ENCODE data around the gene GPX3. TPM values are rescaled to one million over a fixed set of nuclear protein-coding genes. Genes with fewer than 3 reads are reported as not detected.

GPX3 gene
- polyA plus RNA-seq, 1 of the 3 experiments (the other 2 are of a cell fraction), result 3.2 TPM

- no peak overlapping the region for H3K27ac ChIP-seq (ENCODE audit: low read depth in 2 of 2, low read length in 1 of 2)
- no peaks in the 10 kb centered on the region for H3F3A ChIP-seq (replicated peaks; ENCODE audit: insufficient read depth)
- H4K20me1 ChIP-seq (ENCODE audit: insufficient read depth), result no peaks in the 10 kb centered on the region
- ChIA-PET POLR2A (no interaction called here), CTCF (interaction anchor here (1.1 to 1.4 kb wide), 3 partner anchors 33 to 643 kb away, joined by 3 read pairs; no protein-coding TSS in a partner anchor)
- 72% methylated on average over 7 of the region's 7 CpGs for WGBS (ENCODE audit: low lambda C conversion rate)
- H3K9me3 ChIP-seq, result no peaks in the 10 kb centered on the region
- H3K4me2 ChIP-seq, result no peak overlapping the region
- no peaks in the 10 kb centered on the region for H3K79me2 ChIP-seq (ENCODE audit: insufficient read depth)
- no peak overlapping the region for H3K9ac ChIP-seq
- H3K9me2 ChIP-seq, result no peaks in the 10 kb centered on the region
- H3K36me3 ChIP-seq (replicated peaks in 1 of 2; ENCODE audit: control insufficient read depth in 1 of 2, insufficient read depth in 2 of 2, low read length in 1 of 2), result no peaks in the 10 kb centered on the region
- no peak overlapping the region for H2AFZ ChIP-seq (ENCODE audit: low read depth)
- no peak for DNase-seq
- no peaks in the 10 kb centered on the region for H3K27me3 ChIP-seq (ENCODE audit: insufficient read depth)
- no peak for TF ChIP-seq RAD21 (IDR thresholded peaks at IDR 0.05; ENCODE audit: low read length)
- TF ChIP-seq, protein P1, sequence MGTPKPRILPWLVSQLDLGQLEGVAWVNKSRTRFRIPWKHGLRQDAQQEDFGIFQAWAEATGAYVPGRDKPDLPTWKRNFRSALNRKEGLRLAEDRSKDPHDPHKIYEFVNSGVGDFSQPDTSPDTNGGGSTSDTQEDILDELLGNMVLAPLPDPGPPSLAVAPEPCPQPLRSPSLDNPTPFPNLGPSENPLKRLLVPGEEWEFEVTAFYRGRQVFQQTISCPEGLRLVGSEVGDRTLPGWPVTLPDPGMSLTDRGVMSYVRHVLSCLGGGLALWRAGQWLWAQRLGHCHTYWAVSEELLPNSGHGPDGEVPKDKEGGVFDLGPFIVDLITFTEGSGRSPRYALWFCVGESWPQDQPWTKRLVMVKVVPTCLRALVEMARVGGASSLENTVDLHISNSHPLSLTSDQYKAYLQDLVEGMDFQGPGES (IDR thresholded peaks at IDR 0.05; ENCODE audit: low read depth, low read length), result no peak
- no peak for TF ChIP-seq EP300 (IDR thresholded peaks at IDR 0.05; ENCODE audit: borderline replicate concordance in 1 of 2, low read depth in 1 of 2, low read length in 1 of 2)
- TF ChIP-seq NFIC (IDR thresholded peaks at IDR 0.05; ENCODE audit: borderline replicate concordance), result no peak
- TF ChIP-seq, protein P2, sequence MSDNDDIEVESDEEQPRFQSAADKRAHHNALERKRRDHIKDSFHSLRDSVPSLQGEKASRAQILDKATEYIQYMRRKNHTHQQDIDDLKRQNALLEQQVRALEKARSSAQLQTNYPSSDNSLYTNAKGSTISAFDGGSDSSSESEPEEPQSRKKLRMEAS (IDR thresholded peaks at IDR 0.05; ENCODE audit: low read depth), result no peak
- no peak for TF ChIP-seq TAF1 (IDR thresholded peaks at IDR 0.05; ENCODE audit: borderline replicate concordance, low read depth, low read length)
- no peak for TF ChIP-seq POLR2AphosphoS5 (IDR thresholded peaks at IDR 0.05; ENCODE audit: low read depth, low read length)
- no peak for TF ChIP-seq MXI1 (IDR thresholded peaks at IDR 0.05; ENCODE audit: low read depth, low read length)
- no peak for TF ChIP-seq MEF2A (IDR thresholded peaks at IDR 0.05; ENCODE audit: borderline replicate concordance, low read depth)
- H3K4me1 ChIP-seq (ENCODE audit: control insufficient read depth in 1 of 2, insufficient read depth in 2 of 2, low read depth in 1 of 2, low read length in 1 of 2), result peaks cover 0 to 6% of the 10 kb centered on the region in 2 experiments; a peak in 1 of 4 replicates
- H3K4me3 ChIP-seq (ENCODE audit: low read depth in 2 of 2, low read length in 1 of 2), result no peak overlapping the region
Measured at GRCh38 chr5:151015974-151016587, 4.3 kb upstream of the GPX3 start.

DNA sequence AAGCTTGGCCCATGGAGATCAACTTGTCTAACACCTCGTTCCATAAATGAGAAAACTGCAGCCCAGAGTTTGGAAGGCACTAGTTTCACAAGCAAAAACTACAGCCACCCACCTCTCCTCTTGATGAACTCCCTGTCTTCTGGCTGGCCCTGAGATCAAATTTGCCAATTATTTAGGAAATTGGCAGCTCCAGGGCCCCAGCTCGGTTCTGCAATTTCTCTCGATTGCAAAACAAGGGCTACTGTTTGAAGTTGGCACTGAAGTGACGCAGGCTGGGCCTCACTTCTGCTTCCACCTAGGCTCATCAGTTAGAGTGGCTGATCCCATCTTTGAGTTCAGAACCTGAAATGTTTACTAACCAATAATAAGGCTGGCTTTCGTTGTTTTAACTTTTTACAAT is 3.7 kb upstream of the GPX3 start:
- no peak for TF ChIP-seq TAF1 (IDR thresholded peaks at IDR 0.05; ENCODE audit: borderline replicate concordance, low read depth, low read length)
- TF ChIP-seq TCF12 (IDR thresholded peaks at IDR 0.05), result no peak
- TF ChIP-seq EZH2phosphoT487 (IDR thresholded peaks at IDR 0.05; ENCODE audit: borderline replicate concordance, low read depth), result no peak
- TF ChIP-seq RFX5 (IDR thresholded peaks at IDR 0.05; ENCODE audit: low read length), result no peak
- TF ChIP-seq MXI1 (IDR thresholded peaks at IDR 0.05; ENCODE audit: low read depth, low read length), result no peak
- no peak for TF ChIP-seq MEF2A (IDR thresholded peaks at IDR 0.05; ENCODE audit: borderline replicate concordance, low read depth)
- no peak for TF ChIP-seq ELF1 (IDR thresholded peaks at IDR 0.05)
- TF ChIP-seq, protein P1 (IDR thresholded peaks at IDR 0.05; ENCODE audit: low read depth, low read length), result no peak
- TF ChIP-seq, protein P3, sequence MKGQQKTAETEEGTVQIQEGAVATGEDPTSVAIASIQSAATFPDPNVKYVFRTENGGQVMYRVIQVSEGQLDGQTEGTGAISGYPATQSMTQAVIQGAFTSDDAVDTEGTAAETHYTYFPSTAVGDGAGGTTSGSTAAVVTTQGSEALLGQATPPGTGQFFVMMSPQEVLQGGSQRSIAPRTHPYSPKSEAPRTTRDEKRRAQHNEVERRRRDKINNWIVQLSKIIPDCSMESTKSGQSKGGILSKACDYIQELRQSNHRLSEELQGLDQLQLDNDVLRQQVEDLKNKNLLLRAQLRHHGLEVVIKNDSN (IDR thresholded peaks at IDR 0.05; ENCODE audit: borderline replicate concordance, low read depth), result no peak
- no peak for TF ChIP-seq NFIC (IDR thresholded peaks at IDR 0.05; ENCODE audit: borderline replicate concordance)
- TF ChIP-seq FOXJ3 (CRISPR knock-in tag; IDR thresholded peaks at IDR 0.05), result no peak
- no peak for TF ChIP-seq YY1 (IDR thresholded peaks at IDR 0.05; ENCODE audit: low read depth)
- no peak for TF ChIP-seq FOXM1 (IDR thresholded peaks at IDR 0.05; ENCODE audit: low read depth)
- POLR2A ChIA-PET, result no interaction called here
- no peak for DNase-seq
- Histone ChIP-seq H3K79me2 (ENCODE audit: insufficient read depth) (no peaks in the 10 kb centered on the region), H3F3A (replicated peaks; ENCODE audit: insufficient read depth) (no peaks in the 10 kb centered on the region), H2AFZ (ENCODE audit: low read depth) (no peak overlapping the region), H3K27me3 (ENCODE audit: insufficient read depth) (no peaks in the 10 kb centered on the region), H3K36me3 (replicated peaks in 1 of 2; ENCODE audit: control insufficient read depth in 1 of 2, insufficient read depth in 2 of 2, low read length in 1 of 2) (no peaks in the 10 kb centered on the region), H3K4me1 (ENCODE audit: control insufficient read depth in 1 of 2, insufficient read depth in 2 of 2, low read depth in 1 of 2, low read length in 1 of 2) (peaks cover 0 to 8% of the 10 kb centered on the region in 2 experiments; a peak in 1 of 4 replicates), H3K4me3 (ENCODE audit: low read depth in 2 of 2, low read length in 1 of 2) (no peak overlapping the region), H3K9ac (no peak overlapping the region), H3K9me3 (no peaks in the 10 kb centered on the region), H4K20me1 (ENCODE audit: insufficient read depth) (no peaks in the 10 kb centered on the region), H3K27ac (ENCODE audit: low read depth in 2 of 2, low read length in 1 of 2) (no peak overlapping the region), H3K9me2 (no peaks in the 10 kb centered on the region), H3K4me2 (no peak overlapping the region)
- CTCF ChIA-PET, result interaction anchor here (0.9 to 1.4 kb wide), 3 partner anchors 14 to 642 kb away, joined by 3 to 5 read pairs (median 3); no protein-coding TSS in a partner anchor
- WGBS (ENCODE audit: low lambda C conversion rate), result 62% methylated on average over 5 of the region's 5 CpGs
